HCT116 (cell line): ENCODE results near the gene GPR157. TPM values are rescaled to one million over a fixed set of nuclear protein-coding genes. Genes with fewer than 3 reads are reported as not detected.

Experiments
- ATAC-seq: fragments of 200-7000 bp; cut with Tn5 transposase; 2 replicates; pipeline ENCODE4 v1.9.1; 2020; ENCODE audit warnings: mild to moderate bottlenecking, moderate library complexity
- BruUV-seq: library from RNA; stranded (reverse); fragments of 400-500 nt; replicated peaks from 2 replicates; lab custom pipeline; 2021; lab: Mats Ljungman, UMichigan
- CTCF ChIA-PET: fragments of 300-600 bp; sonication (Branson Sonifier 250); formaldehyde crosslinking; loops from one replicate; lab custom pipeline; 2021; ENCODE audit warnings: antibody characterized with exemption; lab: Charles Lee
- POLR2A ChIA-PET: fragments of 300-600, 350-600 bp; sonication (Branson Sonifier 250); formaldehyde crosslinking; loops from one replicate; lab custom pipeline; 2021; ENCODE audit warnings: antibody characterized with exemption; lab: Charles Lee
- RAD21 ChIA-PET, 2 experiments: fragments of 300-600 bp; sonication (Branson Sonifier 250); formaldehyde crosslinking; loops; one replicate each; lab custom pipeline; 2023; ENCODE audit warnings: low total read pairs in 2 of 2; ENCODE audit not compliant: uncharacterized antibody in 2 of 2, unreplicated experiment in 2 of 2, low non-redundant PET in 1 of 2; lab: Charles Lee
- DNase-seq: peaks from one replicate; pipeline ENCODE4 v3.0.0-alpha.2; 2010; ENCODE audit warnings: low read depth, low spot score
- H2AFZ ChIP-seq: fragments of 200-600 bp; shearing (Covaris generic), sonication (generic); 2 replicates; pipeline ENCODE4 v1.6.1; 2017; ENCODE audit warnings: low read depth, mixed run types, mixed read lengths, antibody characterized with exemption, low read length; ENCODE audit not compliant: poor library complexity, severe bottlenecking
- H3K27ac ChIP-seq: 2 replicates; pipeline ENCODE4 v1.5.1; 2012; ENCODE audit warnings: low read depth, low read length
- H3K27me3 ChIP-seq: fragments of 200-600 bp; sonication (generic); 2 replicates; pipeline ENCODE4 v1.6.1; 2016; ENCODE audit warnings: mixed run types, low read length, mixed read lengths; ENCODE audit not compliant: insufficient read depth
- H3K36me3 ChIP-seq, 2 experiments: fragments of 200-500 bp in 1 of 2; fragments of 200-600 bp in 1 of 2; sonication (Bioruptor generic) in 1 of 2; sonication (generic) in 1 of 2; 2 replicates each; pipeline versions ENCODE4 v1.5.1 to v1.6.1; 2014 to 2016; ENCODE audit warnings: low read length in 2 of 2, inconsistent platforms in 1 of 2, mixed read lengths in 1 of 2, mixed run types in 1 of 2; ENCODE audit not compliant: insufficient read depth in 2 of 2, control insufficient read depth in 1 of 2
- H3K4me1 ChIP-seq, 2 experiments: fragments of 200-600 bp in 1 of 2; sonication (generic) in 1 of 2; 2 replicates each; pipeline versions ENCODE4 v1.5.1 to v1.6.1; 2012 to 2017; ENCODE audit warnings: low read length in 2 of 2, inconsistent platforms in 1 of 2, mild to moderate bottlenecking in 1 of 2, mixed read lengths in 1 of 2, mixed run types in 1 of 2, moderate library complexity in 1 of 2; ENCODE audit not compliant: insufficient read depth in 2 of 2, control insufficient read depth in 1 of 2
- H3K4me2 ChIP-seq: fragments of 200-600 bp; sonication (generic); 2 replicates; pipeline ENCODE4 v1.6.1; 2017; ENCODE audit warnings: mixed run types, low read length, mixed read lengths
- H3K4me3 ChIP-seq, 2 experiments: fragments of 200-600 bp in 1 of 2; sonication (generic) in 1 of 2; replicated peaks in 1 of 2; 2 replicates each; pipeline ENCODE4 v1.5.1; 2011 to 2016; ENCODE audit warnings: low read length in 2 of 2, control low read depth in 1 of 2, low read depth in 1 of 2, mild to moderate bottlenecking in 1 of 2, mixed read lengths in 1 of 2, mixed run types in 1 of 2
- H3K79me2 ChIP-seq: fragments of 200-600 bp; sonication (generic); 2 replicates; pipeline ENCODE4 v1.6.1; 2017; ENCODE audit warnings: mild to moderate bottlenecking, mixed run types, low read length, moderate library complexity, mixed read lengths; ENCODE audit not compliant: insufficient read depth
- H3K9ac ChIP-seq: fragments of 200-600 bp; sonication (generic); 2 replicates; pipeline ENCODE4 v1.6.1; 2016; ENCODE audit warnings: low read length, mixed read lengths
- H3K9me2 ChIP-seq: fragments of 200-600 bp; sonication (generic), shearing (Covaris generic); 2 replicates; pipeline ENCODE4 v1.6.1; 2017; ENCODE audit warnings: mixed run types, mild to moderate bottlenecking, moderate library complexity; ENCODE audit not compliant: insufficient read depth
- H3K9me3 ChIP-seq, 2 experiments: fragments of 200-500 bp in 1 of 2; fragments of 200-600 bp in 1 of 2; sonication (Bioruptor generic) in 1 of 2; sonication (generic) in 1 of 2; 2 replicates each; pipeline ENCODE4 v1.6.1; 2014 to 2017; ENCODE audit warnings: low read length in 2 of 2, mixed read lengths in 2 of 2, inconsistent platforms in 1 of 2, low read depth in 1 of 2, mild to moderate bottlenecking in 1 of 2, mixed run types in 1 of 2, moderate library complexity in 1 of 2; ENCODE audit not compliant: control insufficient read depth in 1 of 2, insufficient read depth in 1 of 2
- H4K20me1 ChIP-seq: fragments of 200-600 bp; sonication (generic), shearing (Covaris generic); 2 replicates; pipeline ENCODE4 v1.6.1; 2017; ENCODE audit warnings: mixed run types, mild to moderate bottlenecking, moderate library complexity; ENCODE audit not compliant: insufficient read depth
- CBX3 ChIP-seq: IDR thresholded peaks from 2 replicates; pipeline ENCODE4 v1.6.1; 2012; ENCODE audit warnings: low read depth
- CEBPB ChIP-seq: IDR thresholded peaks from 2 replicates; pipeline ENCODE4 v1.6.1; 2012; ENCODE audit warnings: low read depth
- EGR1 ChIP-seq: IDR thresholded peaks from 2 replicates; pipeline ENCODE4 v1.6.1; 2012; ENCODE audit warnings: low read depth
- ELF1 ChIP-seq: IDR thresholded peaks from 2 replicates; pipeline ENCODE4 v1.6.1; 2012; ENCODE audit warnings: low read depth, borderline replicate concordance
- EZH2 ChIP-seq: fragments of 200-600 bp; sonication (generic); IDR thresholded peaks from 2 replicates; pipeline ENCODE4 v1.6.1; 2017; ENCODE audit warnings: antibody characterized with exemption, mixed run types
- EZH2phosphoT487 ChIP-seq: fragments of 200-600 bp; IDR thresholded peaks from 2 replicates; pipeline ENCODE4 v1.6.1; 2018; ENCODE audit warnings: antibody characterized with exemption, borderline replicate concordance
- FOSL1 ChIP-seq: IDR thresholded peaks from 2 replicates; pipeline ENCODE4 v1.6.1; 2012; ENCODE audit warnings: low read depth
- JUND ChIP-seq: IDR thresholded peaks from 2 replicates; pipeline ENCODE4 v1.6.1; 2012
- POLR2A ChIP-seq: IDR thresholded peaks from 2 replicates; pipeline ENCODE4 v1.7.0; 2011; ENCODE audit warnings: borderline replicate concordance; ENCODE audit not compliant: insufficient read depth, insufficient read length; ENCODE audit errors: extremely low read depth
- POLR2AphosphoS5 ChIP-seq: IDR thresholded peaks from 2 replicates; pipeline ENCODE4 v1.6.1; 2011; ENCODE audit warnings: mild to moderate bottlenecking, low read depth, low read length, moderate library complexity
- RAD21 ChIP-seq: IDR thresholded peaks from 2 replicates; pipeline ENCODE4 v1.6.1; 2012; ENCODE audit warnings: low read depth, mild to moderate bottlenecking
- REST ChIP-seq: IDR thresholded peaks from 2 replicates; pipeline ENCODE4 v1.6.1; 2012; ENCODE audit warnings: low read depth
- SRF ChIP-seq: IDR thresholded peaks from 2 replicates; pipeline ENCODE4 v1.6.1; 2012; ENCODE audit warnings: low read depth
- TCF7L2 ChIP-seq: IDR thresholded peaks from 2 replicates; pipeline ENCODE4 v1.7.0; 2011; ENCODE audit warnings: borderline replicate concordance, inconsistent platforms; ENCODE audit not compliant: insufficient read depth, insufficient read length; ENCODE audit errors: extremely low read depth
- YY1 ChIP-seq: IDR thresholded peaks from 2 replicates; pipeline ENCODE4 v1.6.1; 2011; ENCODE audit warnings: low read length, low read depth, moderate library complexity, mild to moderate bottlenecking; ENCODE audit not compliant: insufficient replicate concordance; ENCODE audit errors: extremely low read depth
- ZBTB33 ChIP-seq: IDR thresholded peaks from 2 replicates; pipeline ENCODE4 v1.6.1; 2011; ENCODE audit warnings: mild to moderate bottlenecking, low read length, moderate library complexity; ENCODE audit not compliant: insufficient replicate concordance; ENCODE audit errors: extremely low read depth
- ZFX ChIP-seq: fragments of 450-650 bp; IDR thresholded peaks from 2 replicates; pipeline ENCODE4 v1.6.1; 2017
- ZNF274 ChIP-seq: fragments of 200-500 bp; sonication (Bioruptor generic); IDR thresholded peaks from 2 replicates; pipeline ENCODE4 v1.6.1; 2014; ENCODE audit warnings: mild to moderate bottlenecking, low read depth, low read length, inconsistent platforms
- intact Hi-C: fragments of 100-400 bp; cut with micrococcal nuclease; formaldehyde crosslinking; loops from 2 replicates; pipeline ENCODE4 v1.10.0; 2022
- total RNA-seq: library from RNA; stranded (reverse); gene quantifications from one replicate; pipeline ENCODE4 v1.2.1, GENCODE V29; 2021; ENCODE audit not compliant: unreplicated experiment
- TF ChIP-seq, protein P1 (sequence below), 3 experiments: fragments of 200-600 bp in 1 of 3; sonication (generic) in 1 of 3; IDR thresholded peaks in 2 of 3; conservative IDR thresholded peaks in 1 of 3; 2 replicates each; pipeline ENCODE4 v1.5.1; 2012 to 2017; ENCODE audit warnings: low read depth in 2 of 3, low read length in 2 of 3, antibody characterized with exemption in 1 of 3, borderline replicate concordance in 1 of 3, control low read depth in 1 of 3, mild to moderate bottlenecking in 1 of 3, mixed read lengths in 1 of 3, mixed run types in 1 of 3, moderate library complexity in 1 of 3; ENCODE audit not compliant: insufficient read depth in 1 of 3

Gene GPR157
- total RNA-seq, 1 experiment from 2014 or later = 7.7 TPM

DNA sequence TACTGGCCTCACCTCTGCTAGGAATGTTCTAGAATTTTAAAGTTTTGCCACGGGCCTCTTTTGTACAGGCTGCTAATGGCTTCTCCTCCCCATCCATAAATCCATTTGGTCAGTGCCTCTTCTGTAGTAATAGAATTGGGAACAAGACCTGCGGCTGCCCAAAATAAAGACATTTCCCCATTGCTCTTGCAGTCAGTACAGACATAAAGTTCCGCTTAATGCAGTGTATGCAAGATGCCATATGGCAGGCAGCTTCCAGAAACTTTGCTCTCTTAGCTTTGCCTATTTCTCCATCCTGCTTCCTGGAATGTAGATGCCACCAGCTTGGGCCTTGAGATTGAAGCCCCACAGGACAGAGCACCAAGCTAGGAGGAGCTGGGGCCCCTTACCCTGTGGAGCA, 55.8 kb downstream of the GPR157 start:
- DNase-seq (no peak), ATAC-seq (no peak)
- TF ChIP-seq ZBTB33 (no peak), CEBPB (no peak), ZNF274 (no peak), YY1 (no peak), TCF7L2 (no peak), REST (no peak), SRF (no peak), EZH2phosphoT487 (no peak), JUND (no peak), RAD21 (no peak), FOSL1 (no peak), POLR2A (no peak), POLR2AphosphoS5 (no peak), CBX3 (no peak), ZFX (no peak), EGR1 (no peak), ELF1 (no peak), EZH2 (no peak)
- TF ChIP-seq, protein P1, sequence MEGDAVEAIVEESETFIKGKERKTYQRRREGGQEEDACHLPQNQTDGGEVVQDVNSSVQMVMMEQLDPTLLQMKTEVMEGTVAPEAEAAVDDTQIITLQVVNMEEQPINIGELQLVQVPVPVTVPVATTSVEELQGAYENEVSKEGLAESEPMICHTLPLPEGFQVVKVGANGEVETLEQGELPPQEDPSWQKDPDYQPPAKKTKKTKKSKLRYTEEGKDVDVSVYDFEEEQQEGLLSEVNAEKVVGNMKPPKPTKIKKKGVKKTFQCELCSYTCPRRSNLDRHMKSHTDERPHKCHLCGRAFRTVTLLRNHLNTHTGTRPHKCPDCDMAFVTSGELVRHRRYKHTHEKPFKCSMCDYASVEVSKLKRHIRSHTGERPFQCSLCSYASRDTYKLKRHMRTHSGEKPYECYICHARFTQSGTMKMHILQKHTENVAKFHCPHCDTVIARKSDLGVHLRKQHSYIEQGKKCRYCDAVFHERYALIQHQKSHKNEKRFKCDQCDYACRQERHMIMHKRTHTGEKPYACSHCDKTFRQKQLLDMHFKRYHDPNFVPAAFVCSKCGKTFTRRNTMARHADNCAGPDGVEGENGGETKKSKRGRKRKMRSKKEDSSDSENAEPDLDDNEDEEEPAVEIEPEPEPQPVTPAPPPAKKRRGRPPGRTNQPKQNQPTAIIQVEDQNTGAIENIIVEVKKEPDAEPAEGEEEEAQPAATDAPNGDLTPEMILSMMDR (IDR thresholded peaks at IDR 0.05 in 2 of 3, conservative IDR thresholded peaks at IDR 0.05 in 1 of 3; ENCODE audit: borderline replicate concordance in 1 of 3, insufficient read depth in 1 of 3, low read depth in 2 of 3, low read length in 2 of 3) = no peak
- Histone ChIP-seq H3K79me2 (no peaks in the 10 kb centered on the region), H3K27ac (no peak overlapping the region), H4K20me1 (no peaks in the 10 kb centered on the region), H2AFZ (no peak overlapping the region), H3K27me3 (no peaks in the 10 kb centered on the region), H3K4me3 (no peak overlapping the region), H3K36me3 (no peaks in the 10 kb centered on the region), H3K4me2 (no peak overlapping the region), H3K9me3 (no peaks in the 10 kb centered on the region), H3K9me2 (no peaks in the 10 kb centered on the region), H3K4me1 (peaks cover 0 to 4% of the 10 kb centered on the region in 2 experiments; a peak in 2 of 4 replicates), H3K9ac (no peak overlapping the region)
- ChIA-PET RAD21 (no interaction called here), CTCF (no interaction called here), POLR2A (no interaction called here)
- BruUV-seq = no TSS peak
- intact Hi-C loops = no loop called here
